ENCODE results near the gene HSPA4.
"Not testable (repeated sequence)": the region's sequence is repeated elsewhere in the genome, so short reads cannot be mapped to it uniquely, and the experiment has no call there.

GRCh38 chr5:133046560-133046959 is 5.3 kb upstream of the HSPA4 start:
- TF ChIP-seq, protein P1, sequence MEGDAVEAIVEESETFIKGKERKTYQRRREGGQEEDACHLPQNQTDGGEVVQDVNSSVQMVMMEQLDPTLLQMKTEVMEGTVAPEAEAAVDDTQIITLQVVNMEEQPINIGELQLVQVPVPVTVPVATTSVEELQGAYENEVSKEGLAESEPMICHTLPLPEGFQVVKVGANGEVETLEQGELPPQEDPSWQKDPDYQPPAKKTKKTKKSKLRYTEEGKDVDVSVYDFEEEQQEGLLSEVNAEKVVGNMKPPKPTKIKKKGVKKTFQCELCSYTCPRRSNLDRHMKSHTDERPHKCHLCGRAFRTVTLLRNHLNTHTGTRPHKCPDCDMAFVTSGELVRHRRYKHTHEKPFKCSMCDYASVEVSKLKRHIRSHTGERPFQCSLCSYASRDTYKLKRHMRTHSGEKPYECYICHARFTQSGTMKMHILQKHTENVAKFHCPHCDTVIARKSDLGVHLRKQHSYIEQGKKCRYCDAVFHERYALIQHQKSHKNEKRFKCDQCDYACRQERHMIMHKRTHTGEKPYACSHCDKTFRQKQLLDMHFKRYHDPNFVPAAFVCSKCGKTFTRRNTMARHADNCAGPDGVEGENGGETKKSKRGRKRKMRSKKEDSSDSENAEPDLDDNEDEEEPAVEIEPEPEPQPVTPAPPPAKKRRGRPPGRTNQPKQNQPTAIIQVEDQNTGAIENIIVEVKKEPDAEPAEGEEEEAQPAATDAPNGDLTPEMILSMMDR (IDR thresholded peaks at IDR 0.05) = not testable (repeated sequence)
- TF ChIP-seq POLR2A (IDR thresholded peaks at IDR 0.05) = not testable (repeated sequence)

Measured in adrenal gland (tissue), 5 donors.